H9 (cell line): Measurements from ENCODE around the gene PLCB1. TPM values are rescaled to one million over a fixed set of nuclear protein-coding genes. Genes with fewer than 3 reads are reported as not detected.

Experiments
- DNase-seq: peaks from one replicate; pipeline ENCODE4 v3.0.0-alpha.2; 2017
- H2AFZ ChIP-seq: one replicate; pipeline ENCODE4 v1.6.1; 2013; ENCODE audit warnings: mild to moderate bottlenecking, low read length, control low read depth, moderate library complexity
- H2AK5ac ChIP-seq: 2 replicates; pipeline ENCODE4 v1.6.1; 2013; ENCODE audit warnings: low read length, control low read depth, mixed read lengths; ENCODE audit not compliant: insufficient read length
- H2BK120ac ChIP-seq: one replicate; pipeline ENCODE4 v1.6.1; 2013; ENCODE audit warnings: low read depth, mild to moderate bottlenecking, low read length, control low read depth, inconsistent platforms; ENCODE audit not compliant: poor library complexity, severe bottlenecking
- H2BK12ac ChIP-seq: 2 replicates; pipeline ENCODE4 v1.6.1; 2013; ENCODE audit warnings: low read length, control low read depth, mixed read lengths, low read depth; ENCODE audit not compliant: insufficient read length
- H2BK15ac ChIP-seq: 2 replicates; pipeline ENCODE4 v1.6.1; 2013; ENCODE audit warnings: low read depth, low read length, control low read depth
- H2BK20ac ChIP-seq: one replicate; pipeline ENCODE4 v1.6.1; 2013; ENCODE audit warnings: low read depth, mild to moderate bottlenecking, low read length, control low read depth, inconsistent platforms; ENCODE audit not compliant: poor library complexity, severe bottlenecking
- H2BK5ac ChIP-seq: 2 replicates; pipeline ENCODE4 v1.6.1; 2013; ENCODE audit warnings: low read length, control low read depth, mixed read lengths; ENCODE audit not compliant: insufficient read length
- H3K14ac ChIP-seq: 2 replicates; pipeline ENCODE4 v1.6.1; 2013; ENCODE audit warnings: low read length, control low read depth; ENCODE audit not compliant: insufficient read depth
- H3K18ac ChIP-seq: 2 replicates; pipeline ENCODE4 v1.6.1; 2013; ENCODE audit warnings: low read depth, mild to moderate bottlenecking, mixed read lengths, low read length, control low read depth; ENCODE audit not compliant: insufficient read length
- H3K23ac ChIP-seq: 2 replicates; pipeline ENCODE4 v1.6.1; 2013; ENCODE audit warnings: low read length, control low read depth, mixed read lengths, low read depth; ENCODE audit not compliant: insufficient read length
- H3K23me2 ChIP-seq: 2 replicates; pipeline ENCODE4 v1.6.1; 2013; ENCODE audit warnings: low read depth, mild to moderate bottlenecking, mixed read lengths, low read length, control low read depth; ENCODE audit not compliant: insufficient read length, poor library complexity, severe bottlenecking
- H3K27ac ChIP-seq: 2 replicates; pipeline ENCODE4 v1.5.1; 2013; ENCODE audit warnings: low read length, control low read depth, mixed read lengths, low read depth; ENCODE audit not compliant: insufficient read length
- H3K27me3 ChIP-seq: 2 replicates; pipeline ENCODE4 v1.6.1; 2013; ENCODE audit warnings: low read length, control low read depth, inconsistent platforms; ENCODE audit not compliant: insufficient read depth
- H3K4ac ChIP-seq: 2 replicates; pipeline ENCODE4 v1.6.1; 2013; ENCODE audit warnings: low read depth, mild to moderate bottlenecking, control low read depth, inconsistent platforms, low read length, moderate library complexity
- H3K4me1 ChIP-seq: 2 replicates; pipeline ENCODE4 v1.6.1; 2013; ENCODE audit warnings: low read length, control low read depth, inconsistent platforms; ENCODE audit not compliant: insufficient read depth
- H3K4me2 ChIP-seq: 2 replicates; pipeline ENCODE4 v1.6.1; 2013; ENCODE audit warnings: low read length, control low read depth, mixed read lengths; ENCODE audit not compliant: insufficient read length, insufficient read depth
- H3K56ac ChIP-seq: 2 replicates; pipeline ENCODE4 v1.6.1; 2013; ENCODE audit warnings: low read depth, mild to moderate bottlenecking, mixed read lengths, low read length, control low read depth; ENCODE audit not compliant: insufficient read length
- H3K79me1 ChIP-seq: 2 replicates; pipeline ENCODE4 v1.6.1; 2013; ENCODE audit warnings: low read depth, mild to moderate bottlenecking, moderate library complexity, low read length, control low read depth, inconsistent platforms; ENCODE audit not compliant: insufficient read depth, poor library complexity, severe bottlenecking
- H3K79me2 ChIP-seq: 2 replicates; pipeline ENCODE4 v1.6.1; 2013; ENCODE audit warnings: low read length, control low read depth, inconsistent platforms; ENCODE audit not compliant: insufficient read depth
- H3K9ac ChIP-seq: 2 replicates; pipeline ENCODE4 v1.6.1; 2013; ENCODE audit warnings: low read length, control low read depth, mixed read lengths; ENCODE audit not compliant: insufficient read length; ENCODE audit errors: extremely low read depth
- H3K9me3 ChIP-seq: one replicate; pipeline ENCODE4 v1.6.1; 2013; ENCODE audit warnings: low read depth, low read length, inconsistent platforms; ENCODE audit not compliant: control insufficient read depth
- H3T11ph ChIP-seq: one replicate; pipeline ENCODE4 v1.6.1; 2013; ENCODE audit warnings: mild to moderate bottlenecking, low read length, control low read depth, inconsistent platforms
- H4K20me1 ChIP-seq: one replicate; pipeline ENCODE4 v1.6.1; 2013; ENCODE audit not compliant: control insufficient read depth, insufficient read length, insufficient read depth
- H4K5ac ChIP-seq: 2 replicates; pipeline ENCODE4 v1.6.1; 2013; ENCODE audit warnings: low read depth, mild to moderate bottlenecking, mixed read lengths, low read length, control low read depth; ENCODE audit not compliant: insufficient read length
- H4K8ac ChIP-seq: replicated peaks from 2 replicates; pipeline ENCODE4 v1.6.1; 2013; ENCODE audit warnings: low read length, control low read depth, mixed read lengths, low read depth; ENCODE audit not compliant: insufficient read length
- H4K91ac ChIP-seq: 2 replicates; pipeline ENCODE4 v1.6.1; 2013; ENCODE audit warnings: low read depth, mild to moderate bottlenecking, moderate library complexity, mixed read lengths, low read length, control low read depth; ENCODE audit not compliant: insufficient read length
- H3K27ac Mint-ChIP-seq, 3 experiments: 2 replicates in 2 of 3; 3 replicates in 1 of 3; pipeline ENCODE4 v1.8.0; 2020 to 2021; ENCODE audit warnings: mixed read lengths in 3 of 3, mild to moderate bottlenecking in 1 of 3, moderate library complexity in 1 of 3
- H3K27me3 Mint-ChIP-seq: 2 replicates; pipeline ENCODE4 v1.8.0; 2021; ENCODE audit warnings: low read depth, mild to moderate bottlenecking, moderate library complexity, mixed read lengths
- H3K36me3 Mint-ChIP-seq, 3 experiments: 2 replicates in 2 of 3; 3 replicates in 1 of 3; pipeline ENCODE4 v1.8.0; 2020 to 2021; ENCODE audit warnings: low read depth in 3 of 3, mixed read lengths in 3 of 3; ENCODE audit not compliant: insufficient read depth in 1 of 3
- H3K4me1 Mint-ChIP-seq, 2 experiments: 2 replicates each; pipeline ENCODE4 v1.8.0; 2020; ENCODE audit warnings: mixed read lengths in 2 of 2
- H3K4me3 Mint-ChIP-seq, 2 experiments: 2 replicates in 1 of 2; 3 replicates in 1 of 2; pipeline ENCODE4 v1.8.0; 2020 to 2021; ENCODE audit warnings: mild to moderate bottlenecking in 2 of 2, mixed read lengths in 2 of 2, moderate library complexity in 1 of 2
- H3K9me3 Mint-ChIP-seq, 2 experiments: 2 replicates in 1 of 2; 3 replicates in 1 of 2; pipeline ENCODE4 v1.8.0; 2020; ENCODE audit warnings: mild to moderate bottlenecking in 2 of 2, mixed read lengths in 2 of 2, moderate library complexity in 1 of 2
- CTCF ChIP-seq: fragments of 200-600 bp; sonication (generic); conservative IDR thresholded peaks from 3 replicates; pipeline ENCODE4 v1.8.0; 2021; ENCODE audit warnings: antibody characterized with exemption, mild to moderate bottlenecking
- WGBS: extraction: QIAGEN DNeasy Blood & Tissue Kit; methylation state at CpG from one replicate; pipeline ENCODE4 v1.1.7; 2013; ENCODE audit warnings: missing lambda C conversion rate, low lambda C conversion rate, mixed read lengths; ENCODE audit not compliant: insufficient read length; ENCODE audit errors: extremely low coverage; 5-methylcytosine and 5-hydroxymethylcytosine counted together
- total RNA-seq: library from RNA; stranded (reverse); gene quantifications from 2 replicates; pipeline ENCODE4 v1.2.1, GENCODE V29; 2021

Gene PLCB1
- total RNA-seq, 1 experiment from 2014 or later: 11.5 TPM

DNA sequence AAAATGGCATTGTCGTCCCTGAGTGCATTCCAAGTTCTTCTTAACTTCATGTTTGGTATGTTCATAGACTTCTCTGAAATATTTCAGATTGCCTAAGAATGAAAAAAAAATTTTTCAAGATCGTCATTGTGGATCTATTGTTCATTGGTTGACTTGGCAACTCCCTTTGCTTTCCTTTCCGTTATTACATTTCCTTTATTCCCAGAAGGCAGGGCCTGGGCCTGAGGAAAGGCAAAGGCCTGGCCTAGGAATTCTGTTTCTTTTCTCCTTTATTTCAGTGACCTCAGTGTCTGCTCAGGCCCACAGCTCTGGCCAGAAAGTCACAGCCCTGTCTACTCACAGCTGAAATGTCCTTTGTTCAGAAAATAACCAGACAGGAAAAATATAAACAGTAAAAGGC is 535.2 kb downstream of the PLCB1 start:
- H3K14ac ChIP-seq: no peak overlapping the region

More for the DNA sequence above, 535.2 kb downstream of the PLCB1 start:
- peak overlapping the region in 1 of 3 experiments; percentile 86; a peak in 2 of 7 replicates for H3K27ac Mint-ChIP-seq
- Histone ChIP-seq H3T11ph (no peak overlapping the region), H3K56ac (no peak overlapping the region), H3K18ac (no peak overlapping the region), H3K27ac (no peak overlapping the region), H3K23ac (no peak overlapping the region), H2BK15ac (no peak overlapping the region), H4K5ac (no peak overlapping the region), H3K4me1 (0 out of 2 replicates have a peak, but pooled peaks cover 2% of the 10 kb centered on the region), H2BK20ac (no peak overlapping the region), H2AK5ac (no peak overlapping the region), H2BK120ac (no peak overlapping the region), H4K20me1 (peaks cover 3% of the 10 kb centered on the region), H4K8ac (no peak overlapping the region), H3K79me1 (no peaks in the 10 kb centered on the region), H2BK12ac (no peak overlapping the region), H3K9ac (no peak overlapping the region), H3K9me3 (no peaks in the 10 kb centered on the region), H3K4ac (no peak overlapping the region), H2AFZ (no peak overlapping the region), H3K4me2 (no peak overlapping the region), H2BK5ac (no peak overlapping the region), H4K91ac (no peak overlapping the region), H3K23me2 (no peaks in the 10 kb centered on the region), H3K27me3 (no peaks in the 10 kb centered on the region), H3K79me2 (no peaks in the 10 kb centered on the region)
- DNase-seq: no peak
- no CpG with 5 or more reads among the region's 3 CpGs for WGBS
- H3K4me1 Mint-ChIP-seq: peaks cover 5 to 7% of the 10 kb centered on the region in 2 experiments
- no peaks in the 10 kb centered on the region for H3K9me3 Mint-ChIP-seq
- TF ChIP-seq CTCF: no peak
- H3K4me3 Mint-ChIP-seq: no peak overlapping the region
- no peaks in the 10 kb centered on the region for H3K36me3 Mint-ChIP-seq
- no peaks in the 10 kb centered on the region for H3K27me3 Mint-ChIP-seq
